ENCODE measurements around the gene LZTR1. TPM values are rescaled to one million over a fixed set of nuclear protein-coding genes. Genes with fewer than 3 reads are reported as not detected.

The LZTR1 gene
- total RNA-seq, 2 donors from 2014 or later: 25.7 to 66.9 TPM

DNA sequence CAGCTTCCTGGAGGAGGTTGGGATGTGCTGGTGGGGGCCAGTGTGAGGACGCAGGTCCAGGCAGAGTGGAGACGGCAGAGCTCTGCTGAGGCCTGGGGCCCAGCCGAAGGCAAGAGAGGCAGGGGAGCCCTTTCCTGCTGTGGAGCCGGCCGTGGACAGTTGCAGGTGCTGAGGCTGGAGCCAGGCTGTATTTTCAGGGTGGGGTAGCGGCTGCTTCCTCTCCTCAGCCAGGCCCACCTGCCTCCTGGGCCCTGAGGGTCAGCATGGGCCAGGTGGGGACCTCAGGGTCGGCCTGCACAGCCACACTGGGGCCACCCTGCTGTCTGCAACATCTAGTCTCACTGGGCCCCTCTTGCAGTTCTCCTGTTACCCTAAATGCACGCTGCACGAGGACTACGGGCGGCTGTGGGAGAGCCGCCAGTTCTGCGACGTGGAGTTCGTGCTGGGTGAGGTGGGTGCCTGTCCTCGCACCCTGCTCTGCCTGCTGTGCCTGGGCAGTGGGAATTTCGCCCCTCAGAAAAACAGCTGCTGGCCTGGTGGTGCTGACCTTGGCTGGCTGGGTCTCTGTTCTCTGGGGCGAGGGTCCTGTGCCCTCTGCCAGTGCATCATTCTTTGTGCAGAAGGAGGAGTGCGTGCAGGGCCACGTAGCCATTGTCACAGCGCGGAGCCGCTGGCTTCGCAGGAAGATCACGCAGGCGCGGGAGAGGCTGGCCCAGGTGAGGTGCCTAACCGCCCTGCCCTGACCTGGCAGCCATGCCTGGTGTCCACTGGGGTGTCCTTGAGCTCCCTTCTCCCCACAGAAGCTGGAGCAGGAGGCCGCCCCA, 11.4 kb downstream of the LZTR1 start:
- DNase-seq (no peak), ATAC-seq (no peak)
- no peak for TF ChIP-seq POLR2A (IDR thresholded peaks at IDR 0.05)
- TF ChIP-seq, protein P1, sequence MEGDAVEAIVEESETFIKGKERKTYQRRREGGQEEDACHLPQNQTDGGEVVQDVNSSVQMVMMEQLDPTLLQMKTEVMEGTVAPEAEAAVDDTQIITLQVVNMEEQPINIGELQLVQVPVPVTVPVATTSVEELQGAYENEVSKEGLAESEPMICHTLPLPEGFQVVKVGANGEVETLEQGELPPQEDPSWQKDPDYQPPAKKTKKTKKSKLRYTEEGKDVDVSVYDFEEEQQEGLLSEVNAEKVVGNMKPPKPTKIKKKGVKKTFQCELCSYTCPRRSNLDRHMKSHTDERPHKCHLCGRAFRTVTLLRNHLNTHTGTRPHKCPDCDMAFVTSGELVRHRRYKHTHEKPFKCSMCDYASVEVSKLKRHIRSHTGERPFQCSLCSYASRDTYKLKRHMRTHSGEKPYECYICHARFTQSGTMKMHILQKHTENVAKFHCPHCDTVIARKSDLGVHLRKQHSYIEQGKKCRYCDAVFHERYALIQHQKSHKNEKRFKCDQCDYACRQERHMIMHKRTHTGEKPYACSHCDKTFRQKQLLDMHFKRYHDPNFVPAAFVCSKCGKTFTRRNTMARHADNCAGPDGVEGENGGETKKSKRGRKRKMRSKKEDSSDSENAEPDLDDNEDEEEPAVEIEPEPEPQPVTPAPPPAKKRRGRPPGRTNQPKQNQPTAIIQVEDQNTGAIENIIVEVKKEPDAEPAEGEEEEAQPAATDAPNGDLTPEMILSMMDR (IDR thresholded peaks at IDR 0.05): no peak
- H3K4me1 ChIP-seq: no peaks in the 10 kb centered on the region
- no peaks in the 10 kb centered on the region for H3K9me3 ChIP-seq
- H3K4me3 ChIP-seq: no peak overlapping the region
- H3K27me3 ChIP-seq: no peaks in the 10 kb centered on the region
- intact Hi-C loops (cut with DNase I): no loop called here
- H3K27ac ChIP-seq: no peak overlapping the region
- WGBS, 2 donors: 89 to 95% methylated on average over 3 to 29 of the region's 29 CpGs
- H3K36me3 ChIP-seq (replicated peaks in 1 of 2; ENCODE audit: insufficient read depth in 1 of 2, low read depth in 2 of 2): peaks cover 6 to 11% of the 10 kb centered on the region in 2 donors

DNA sequence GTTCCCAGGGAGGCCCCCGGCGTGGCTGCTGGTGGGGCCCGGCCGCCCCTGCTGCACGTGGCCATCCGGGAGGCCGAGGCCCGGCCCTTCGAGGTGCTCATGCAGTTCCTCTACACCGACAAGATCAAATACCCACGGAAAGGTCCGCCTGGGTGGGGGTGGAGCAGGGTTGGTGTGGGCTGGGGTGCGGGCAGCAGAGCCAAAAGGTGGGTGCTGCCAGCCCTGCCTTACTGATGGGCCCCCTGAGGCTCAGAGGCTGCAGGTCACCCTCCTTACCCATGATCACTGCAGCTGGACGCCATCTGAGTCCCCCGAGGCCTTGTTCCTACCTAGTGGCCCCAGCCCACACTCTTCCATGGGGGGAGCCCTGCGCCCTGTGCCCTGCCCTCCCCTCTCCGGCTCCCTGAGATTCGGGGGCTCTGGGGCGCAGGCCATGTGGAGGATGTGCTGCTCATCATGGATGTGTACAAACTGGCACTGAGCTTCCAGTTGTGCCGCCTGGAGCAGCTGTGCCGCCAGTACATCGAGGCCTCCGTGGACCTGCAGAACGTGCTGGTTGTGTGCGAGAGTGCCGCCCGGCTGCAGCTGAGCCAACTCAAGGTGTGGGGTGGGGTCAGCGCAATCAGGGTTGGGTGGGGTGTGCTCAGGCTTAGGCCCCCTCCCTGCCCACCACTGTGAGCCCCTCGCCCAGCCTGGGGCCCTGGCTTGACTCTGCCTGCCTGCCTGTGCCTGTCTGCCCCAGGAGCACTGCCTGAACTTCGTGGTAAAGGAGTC, 12.2 kb downstream of the LZTR1 start:
- H3K27ac ChIP-seq: no peak overlapping the region
- intact Hi-C loops (cut with DNase I): no loop called here
- H3K4me3 ChIP-seq: no peak overlapping the region
- no peak for DNase-seq
- TF ChIP-seq, protein P1 (IDR thresholded peaks at IDR 0.05): no peak
- no peak for TF ChIP-seq POLR2A (IDR thresholded peaks at IDR 0.05)
- 88 to 92% methylated on average over 3 to 27 of the region's 30 CpGs for WGBS, 2 donors
- no peaks in the 10 kb centered on the region for H3K9me3 ChIP-seq
- ATAC-seq: no peak
- H3K4me1 ChIP-seq: no peaks in the 10 kb centered on the region
- peaks cover 6 to 11% of the 10 kb centered on the region in 2 donors for H3K36me3 ChIP-seq (replicated peaks in 1 of 2; ENCODE audit: insufficient read depth in 1 of 2, low read depth in 2 of 2)
- no peaks in the 10 kb centered on the region for H3K27me3 ChIP-seq

DNA sequence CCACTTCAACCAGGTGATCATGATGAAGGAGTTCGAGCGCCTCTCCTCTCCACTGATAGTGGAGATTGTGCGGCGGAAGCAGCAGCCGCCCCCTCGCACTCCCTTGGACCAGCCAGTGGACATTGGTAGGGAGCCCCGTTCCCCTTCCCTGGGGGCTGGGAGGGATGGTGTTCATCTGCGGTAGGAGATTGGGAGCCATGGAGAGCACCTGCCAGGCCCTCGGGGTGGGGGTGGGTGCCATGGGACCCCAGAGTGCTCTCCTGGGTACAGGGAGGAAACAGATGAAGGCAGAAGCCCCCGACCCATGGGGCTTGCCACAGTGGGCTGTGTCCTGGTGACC, 12.8 kb downstream of the LZTR1 start:
- WGBS, 2 donors: 86 to 93% methylated on average over 3 to 10 of the region's 10 CpGs
- peaks cover 11% of the 10 kb centered on the region in 2 donors for H3K36me3 ChIP-seq (replicated peaks in 1 of 2; ENCODE audit: insufficient read depth in 1 of 2, low read depth in 2 of 2)
- ATAC-seq: no peak

DNA sequence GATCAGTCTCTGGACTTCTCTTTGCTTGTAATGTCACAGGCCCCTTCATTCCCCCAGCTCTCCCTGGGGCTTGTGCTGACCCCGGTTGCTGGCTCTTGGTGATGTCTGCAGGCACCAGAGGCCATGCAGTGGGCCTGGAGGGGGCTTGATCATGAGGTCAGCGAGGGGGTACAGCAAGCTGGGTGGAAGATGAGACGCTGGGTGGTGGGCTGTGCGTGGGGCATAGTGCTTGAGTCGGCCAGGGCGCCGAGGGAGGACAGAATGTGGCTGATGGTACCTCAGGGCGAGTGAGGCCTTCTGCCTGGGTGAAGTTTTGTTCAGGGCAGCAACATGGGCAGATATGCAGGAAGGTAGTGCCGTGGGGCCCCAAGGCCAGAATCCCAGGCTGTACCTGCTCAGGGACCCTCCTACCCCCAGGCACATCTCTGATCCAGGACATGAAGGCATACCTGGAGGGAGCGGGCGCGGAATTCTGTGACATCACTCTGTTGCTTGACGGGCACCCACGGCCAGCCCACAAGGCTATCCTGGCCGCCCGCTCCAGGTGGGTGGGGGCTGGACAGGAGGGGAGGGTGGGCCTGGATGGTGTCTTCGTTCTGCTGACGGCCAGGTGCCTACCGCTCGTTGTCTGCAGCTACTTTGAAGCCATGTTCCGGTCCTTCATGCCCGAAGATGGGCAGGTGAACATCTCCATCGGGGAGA, 13.4 kb downstream of the LZTR1 start:
- peaks cover 11% of the 10 kb centered on the region in 2 donors for H3K36me3 ChIP-seq (replicated peaks in 1 of 2; ENCODE audit: insufficient read depth in 1 of 2, low read depth in 2 of 2)
- TF ChIP-seq, protein P1 (IDR thresholded peaks at IDR 0.05): no peak
- TF ChIP-seq POLR2A (IDR thresholded peaks at IDR 0.05): no peak
- H3K9me3 ChIP-seq: no peaks in the 10 kb centered on the region
- no peak overlapping the region for H3K4me3 ChIP-seq
- no peak for DNase-seq
- ATAC-seq: no peak
- intact Hi-C loops (cut with DNase I): no loop called here
- 85 to 94% methylated on average over 9 to 23 of the region's 23 CpGs for WGBS, 2 donors
- H3K27me3 ChIP-seq: no peaks in the 10 kb centered on the region
- no peak overlapping the region for H3K27ac ChIP-seq
- peaks cover 11% of the 10 kb centered on the region for H3K4me1 ChIP-seq

More for the DNA sequence above, 12.8 kb downstream of the LZTR1 start:
- TF ChIP-seq, protein P1 (IDR thresholded peaks at IDR 0.05): no peak
- no peak for TF ChIP-seq POLR2A (IDR thresholded peaks at IDR 0.05)
- peaks cover 5% of the 10 kb centered on the region for H3K4me1 ChIP-seq
- no peaks in the 10 kb centered on the region for H3K9me3 ChIP-seq
- no peak for DNase-seq
- intact Hi-C loops (cut with DNase I): no loop called here
- H3K27ac ChIP-seq: no peak overlapping the region
- H3K27me3 ChIP-seq: no peaks in the 10 kb centered on the region
- H3K4me3 ChIP-seq: no peak overlapping the region
